K562 (cell line): ENCODE results near the gene NDUFB8. TPM values are rescaled to one million over a fixed set of nuclear protein-coding genes. Genes with fewer than 3 reads are reported as not detected.

Source experiments
- GATAD2B ChIP-seq: fragments of 450-650 bp; IDR thresholded peaks from 2 replicates; pipeline ENCODE4 v1.6.1; 2017; ENCODE audit warnings: mild to moderate bottlenecking, borderline replicate concordance
- NFYB ChIP-seq: IDR thresholded peaks from 2 replicates; pipeline ENCODE4 v1.6.1; 2011; ENCODE audit warnings: mild to moderate bottlenecking, moderate library complexity; ENCODE audit not compliant: insufficient read length; ENCODE audit errors: extremely low read depth
- RBM15 ChIP-seq: fragments of 200-400 bp; formaldehyde crosslinking; IDR thresholded peaks from 2 replicates; pipeline ENCODE4 v1.6.1; 2018; ENCODE audit warnings: mild to moderate bottlenecking, low read length, moderate library complexity; ENCODE audit not compliant: insufficient read depth
- polyA plus RNA-seq, 8 experiments: library from polyadenylated mRNA; depleted of rRNA in 4 of 8; stranded (reverse) in 5 of 8; unstranded in 3 of 8; fragments of >200 nt; fragmentation: Nextera tagmentation in 2 of 8; fragmentation: Illumina TruSeq in 1 of 8; extraction: Ambion mirVana in 2 of 8; extraction: Trizol in 1 of 8; gene quantifications; 2 replicates each; pipeline versions ENCODE4 v1.2.1 to v1.2.3, GENCODE V29; 2011 to 2014; ENCODE audit warnings: inconsistent platforms in 1 of 8, missing spikeins in 1 of 8
- total RNA-seq, 7 experiments: library from RNA; depleted of rRNA in 6 of 7; stranded (reverse); fragments of >200 nt in 6 of 7; fragmentation: Illumina TruSeq in 2 of 7; extraction: Trizol in 2 of 7; gene quantifications; 2 replicates each; pipeline versions ENCODE4 v1.2.1 to v1.2.3, GENCODE V29; 2011 to 2021; ENCODE audit warnings: low replicate concordance in 1 of 7
- TF ChIP-seq, protein P1 (sequence below): fragments of 450-650 bp; IDR thresholded peaks from 2 replicates; pipeline ENCODE4 v1.6.1; 2016; ENCODE audit warnings: low read depth
- TF ChIP-seq, protein P2 (sequence below): fragments of 250-450 bp; sonication (Bioruptor Pico); IDR thresholded peaks from 2 replicates; pipeline ENCODE4 v1.5.0; 2020; ENCODE audit warnings: mild to moderate bottlenecking, borderline replicate concordance

The NDUFB8 gene
- total and polyA plus RNA-seq, 9 of the 15 experiments (the other 6 are each of a cell fraction or from before 2014, with no cell fraction given) = 131 to 360 (median 199) TPM

DNA sequence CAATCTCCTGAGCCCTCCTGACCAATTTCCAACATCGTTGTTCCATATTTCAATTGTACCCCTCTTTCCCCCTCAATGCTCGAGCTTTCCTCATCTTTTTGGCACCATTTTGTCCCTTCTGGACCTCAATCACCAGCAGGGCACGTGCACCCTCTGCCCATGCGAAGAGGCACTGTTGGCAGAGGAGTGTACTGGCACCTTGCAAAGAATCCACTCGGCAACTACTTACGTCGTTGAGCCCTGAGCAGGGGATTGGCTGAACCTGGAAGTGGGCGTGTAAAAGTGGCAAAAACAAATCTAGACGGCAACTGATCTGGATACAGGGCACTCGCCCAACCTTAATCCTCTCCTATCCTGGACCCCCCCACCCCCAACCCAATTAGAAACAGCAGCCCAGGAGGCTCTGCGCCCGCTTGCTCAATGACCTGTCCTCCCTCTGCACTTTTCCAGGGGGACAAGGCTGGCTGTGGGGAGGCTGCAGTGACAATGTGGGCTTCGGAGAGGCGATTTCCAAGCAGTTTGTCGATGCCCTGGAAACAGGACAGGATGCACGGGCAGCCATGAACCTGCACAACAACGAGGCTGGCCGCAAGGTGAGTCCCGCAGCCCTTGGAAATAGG is 48.1 kb downstream of the NDUFB8 start (continued):
- TF ChIP-seq, protein P1, sequence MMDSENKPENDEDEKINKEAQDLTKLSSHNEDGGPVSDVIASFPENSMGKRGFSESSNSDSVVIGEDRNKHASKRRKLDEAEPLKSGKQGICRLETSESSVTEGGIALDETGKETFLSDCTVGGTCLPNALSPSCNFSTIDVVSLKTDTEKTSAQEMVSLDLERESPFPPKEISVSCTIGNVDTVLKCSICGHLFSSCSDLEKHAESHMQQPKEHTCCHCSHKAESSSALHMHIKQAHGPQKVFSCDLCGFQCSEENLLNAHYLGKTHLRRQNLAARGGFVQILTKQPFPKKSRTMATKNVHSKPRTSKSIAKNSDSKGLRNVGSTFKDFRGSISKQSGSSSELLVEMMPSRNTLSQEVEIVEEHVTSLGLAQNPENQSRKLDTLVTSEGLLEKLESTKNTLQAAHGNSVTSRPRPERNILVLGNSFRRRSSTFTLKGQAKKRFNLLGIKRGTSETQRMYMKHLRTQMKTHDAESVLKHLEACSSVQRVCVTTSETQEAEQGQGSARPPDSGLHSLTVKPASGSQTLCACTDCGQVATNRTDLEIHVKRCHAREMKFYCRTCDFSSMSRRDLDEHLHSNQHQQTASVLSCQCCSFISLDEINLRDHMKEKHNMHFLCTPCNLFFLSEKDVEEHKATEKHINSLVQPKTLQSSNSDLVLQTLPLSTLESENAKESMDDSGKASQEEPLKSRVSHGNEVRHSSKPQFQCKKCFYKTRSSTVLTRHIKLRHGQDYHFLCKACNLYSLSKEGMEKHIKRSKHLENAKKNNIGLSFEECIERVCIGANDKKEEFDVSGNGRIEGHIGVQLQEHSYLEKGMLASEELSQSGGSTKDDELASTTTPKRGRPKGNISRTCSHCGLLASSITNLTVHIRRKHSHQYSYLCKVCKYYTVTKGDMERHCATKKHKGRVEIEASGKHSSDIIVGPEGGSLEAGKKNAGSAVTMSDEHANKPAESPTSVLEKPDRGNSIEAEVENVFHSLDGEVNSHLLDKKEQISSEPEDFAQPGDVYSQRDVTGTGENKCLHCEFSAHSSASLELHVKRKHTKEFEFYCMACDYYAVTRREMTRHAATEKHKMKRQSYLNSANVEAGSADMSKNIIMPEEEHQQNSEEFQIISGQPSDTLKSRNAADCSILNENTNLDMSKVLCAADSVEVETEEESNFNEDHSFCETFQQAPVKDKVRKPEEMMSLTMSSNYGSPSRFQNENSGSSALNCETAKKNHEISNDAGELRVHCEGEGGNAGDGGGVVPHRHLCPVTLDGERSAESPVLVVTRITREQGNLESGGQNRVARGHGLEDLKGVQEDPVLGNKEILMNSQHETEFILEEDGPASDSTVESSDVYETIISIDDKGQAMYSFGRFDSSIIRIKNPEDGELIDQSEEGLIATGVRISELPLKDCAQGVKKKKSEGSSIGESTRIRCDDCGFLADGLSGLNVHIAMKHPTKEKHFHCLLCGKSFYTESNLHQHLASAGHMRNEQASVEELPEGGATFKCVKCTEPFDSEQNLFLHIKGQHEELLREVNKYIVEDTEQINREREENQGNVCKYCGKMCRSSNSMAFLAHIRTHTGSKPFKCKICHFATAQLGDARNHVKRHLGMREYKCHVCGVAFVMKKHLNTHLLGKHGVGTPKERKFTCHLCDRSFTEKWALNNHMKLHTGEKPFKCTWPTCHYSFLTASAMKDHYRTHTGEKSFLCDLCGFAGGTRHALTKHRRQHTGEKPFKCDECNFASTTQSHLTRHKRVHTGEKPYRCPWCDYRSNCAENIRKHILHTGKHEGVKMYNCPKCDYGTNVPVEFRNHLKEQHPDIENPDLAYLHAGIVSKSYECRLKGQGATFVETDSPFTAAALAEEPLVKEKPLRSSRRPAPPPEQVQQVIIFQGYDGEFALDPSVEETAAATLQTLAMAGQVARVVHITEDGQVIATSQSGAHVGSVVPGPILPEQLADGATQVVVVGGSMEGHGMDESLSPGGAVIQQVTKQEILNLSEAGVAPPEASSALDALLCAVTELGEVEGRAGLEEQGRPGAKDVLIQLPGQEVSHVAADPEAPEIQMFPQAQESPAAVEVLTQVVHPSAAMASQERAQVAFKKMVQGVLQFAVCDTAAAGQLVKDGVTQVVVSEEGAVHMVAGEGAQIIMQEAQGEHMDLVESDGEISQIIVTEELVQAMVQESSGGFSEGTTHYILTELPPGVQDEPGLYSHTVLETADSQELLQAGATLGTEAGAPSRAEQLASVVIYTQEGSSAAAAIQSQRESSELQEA = no peak
- TF ChIP-seq GATAD2B (no peak), RBM15 (no peak), NFYB (peak; percentile 98)
- TF ChIP-seq, protein P2, sequence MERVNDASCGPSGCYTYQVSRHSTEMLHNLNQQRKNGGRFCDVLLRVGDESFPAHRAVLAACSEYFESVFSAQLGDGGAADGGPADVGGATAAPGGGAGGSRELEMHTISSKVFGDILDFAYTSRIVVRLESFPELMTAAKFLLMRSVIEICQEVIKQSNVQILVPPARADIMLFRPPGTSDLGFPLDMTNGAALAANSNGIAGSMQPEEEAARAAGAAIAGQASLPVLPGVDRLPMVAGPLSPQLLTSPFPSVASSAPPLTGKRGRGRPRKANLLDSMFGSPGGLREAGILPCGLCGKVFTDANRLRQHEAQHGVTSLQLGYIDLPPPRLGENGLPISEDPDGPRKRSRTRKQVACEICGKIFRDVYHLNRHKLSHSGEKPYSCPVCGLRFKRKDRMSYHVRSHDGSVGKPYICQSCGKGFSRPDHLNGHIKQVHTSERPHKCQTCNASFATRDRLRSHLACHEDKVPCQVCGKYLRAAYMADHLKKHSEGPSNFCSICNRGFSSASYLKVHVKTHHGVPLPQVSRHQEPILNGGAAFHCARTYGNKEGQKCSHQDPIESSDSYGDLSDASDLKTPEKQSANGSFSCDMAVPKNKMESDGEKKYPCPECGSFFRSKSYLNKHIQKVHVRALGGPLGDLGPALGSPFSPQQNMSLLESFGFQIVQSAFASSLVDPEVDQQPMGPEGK (CRISPR knock-in tag) = no peak
